ENCODE results near the gene GPR132. TPM values are rescaled to one million over a fixed set of nuclear protein-coding genes. Genes with fewer than 3 reads are reported as not detected.
"Not testable (repeated sequence)": the region's sequence is repeated elsewhere in the genome, so short reads cannot be mapped to it uniquely, and the experiment has no call there.

The GPR132 gene
- total RNA-seq, 1 donor from 2014 or later, result 0.29 TPM

GRCh38 chr14:105034315-105035039, 30.8 kb downstream of the GPR132 start:
- TF ChIP-seq, protein P1, sequence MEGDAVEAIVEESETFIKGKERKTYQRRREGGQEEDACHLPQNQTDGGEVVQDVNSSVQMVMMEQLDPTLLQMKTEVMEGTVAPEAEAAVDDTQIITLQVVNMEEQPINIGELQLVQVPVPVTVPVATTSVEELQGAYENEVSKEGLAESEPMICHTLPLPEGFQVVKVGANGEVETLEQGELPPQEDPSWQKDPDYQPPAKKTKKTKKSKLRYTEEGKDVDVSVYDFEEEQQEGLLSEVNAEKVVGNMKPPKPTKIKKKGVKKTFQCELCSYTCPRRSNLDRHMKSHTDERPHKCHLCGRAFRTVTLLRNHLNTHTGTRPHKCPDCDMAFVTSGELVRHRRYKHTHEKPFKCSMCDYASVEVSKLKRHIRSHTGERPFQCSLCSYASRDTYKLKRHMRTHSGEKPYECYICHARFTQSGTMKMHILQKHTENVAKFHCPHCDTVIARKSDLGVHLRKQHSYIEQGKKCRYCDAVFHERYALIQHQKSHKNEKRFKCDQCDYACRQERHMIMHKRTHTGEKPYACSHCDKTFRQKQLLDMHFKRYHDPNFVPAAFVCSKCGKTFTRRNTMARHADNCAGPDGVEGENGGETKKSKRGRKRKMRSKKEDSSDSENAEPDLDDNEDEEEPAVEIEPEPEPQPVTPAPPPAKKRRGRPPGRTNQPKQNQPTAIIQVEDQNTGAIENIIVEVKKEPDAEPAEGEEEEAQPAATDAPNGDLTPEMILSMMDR (conservative IDR thresholded peaks at IDR 0.05; ENCODE audit: low read depth, low read length), result no peak
- peak overlapping the region; percentile 59 for H3K4me3 ChIP-seq (ENCODE audit: low read depth, low read length)
- no peak for DNase-seq (ENCODE audit: low read depth)

- H3K4me3 ChIP-seq (ENCODE audit: low read depth, low read length), result peak overlapping the region; percentile 59
- not testable (repeated sequence) for DNase-seq (ENCODE audit: low read depth)
Measured at GRCh38 chr14:105033412-105033900, 31.8 kb downstream of the GPR132 start.

GRCh38 chr14:105032451-105032901, 32.8 kb downstream of the GPR132 start:
- H3K4me3 ChIP-seq (ENCODE audit: low read depth, low read length), result peak overlapping the region; percentile 59
- DNase-seq (ENCODE audit: low read depth), result not testable (repeated sequence)

- TF ChIP-seq, protein P1 (conservative IDR thresholded peaks at IDR 0.05; ENCODE audit: low read depth, low read length), result no peak
- no peak overlapping the region for H3K4me3 ChIP-seq (ENCODE audit: low read depth, low read length)
- DNase-seq (ENCODE audit: low read depth), result no peak
Measured at GRCh38 chr14:105030836-105031396, 34.3 kb downstream of the GPR132 start.

DNA sequence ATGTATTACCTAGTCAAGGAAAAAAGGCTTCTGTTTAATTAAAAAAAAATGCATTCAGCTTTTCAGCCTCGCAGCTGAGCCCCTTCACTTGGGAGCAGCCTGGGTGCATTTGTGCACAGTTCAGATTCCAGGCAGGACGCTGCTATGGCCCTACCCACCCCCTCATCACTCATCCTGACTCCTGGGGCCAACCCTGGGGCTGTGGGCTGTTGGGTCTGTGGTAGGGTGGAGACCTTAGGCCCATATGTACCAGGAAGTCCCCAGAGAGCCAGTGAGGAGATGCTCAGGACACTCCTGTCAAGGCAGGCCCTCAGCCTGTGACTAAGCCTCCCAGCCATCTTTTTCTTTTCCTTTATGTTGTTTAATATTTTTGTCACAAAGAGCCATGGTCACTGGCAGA, 35.0 kb downstream of the GPR132 start:
- DNase-seq (ENCODE audit: low read depth), result no peak
- TF ChIP-seq, protein P1 (conservative IDR thresholded peaks at IDR 0.05; ENCODE audit: low read depth, low read length), result no peak
- H3K4me3 ChIP-seq (ENCODE audit: low read depth, low read length), result no peak overlapping the region

- H3K4me3 ChIP-seq (ENCODE audit: low read depth, low read length), result no peak overlapping the region
- TF ChIP-seq, protein P1 (conservative IDR thresholded peaks at IDR 0.05; ENCODE audit: low read depth, low read length), result no peak
- no peak for DNase-seq (ENCODE audit: low read depth)
Measured at GRCh38 chr14:105029402-105029801, 35.8 kb downstream of the GPR132 start.

GRCh38 chr14:105028251-105028927, 36.8 kb downstream of the GPR132 start:
- TF ChIP-seq, protein P1 (conservative IDR thresholded peaks at IDR 0.05; ENCODE audit: low read depth, low read length), result no peak
- no peak overlapping the region for H3K4me3 ChIP-seq (ENCODE audit: low read depth, low read length)
- DNase-seq (ENCODE audit: low read depth), result no peak

DNA sequence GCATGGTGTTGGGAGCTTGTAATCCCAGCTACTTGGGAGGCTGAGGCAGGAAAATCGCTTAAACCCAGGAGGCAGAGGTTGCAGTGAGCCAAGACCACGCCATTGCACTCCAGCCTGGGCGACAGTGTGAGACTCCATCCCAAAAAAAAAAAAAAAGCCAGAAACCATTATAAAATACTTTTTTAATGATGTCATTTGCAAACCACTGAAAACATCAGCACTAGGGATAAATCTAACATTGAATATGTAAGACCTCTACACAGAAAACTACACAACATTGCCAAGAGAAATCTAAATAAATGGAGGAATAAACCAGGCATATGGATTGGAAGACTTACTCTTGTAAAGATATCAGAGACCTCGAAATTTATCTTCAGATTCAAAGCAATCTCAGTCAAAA, 37.5 kb downstream of the GPR132 start:
- not testable (repeated sequence) for DNase-seq (ENCODE audit: low read depth); H3K4me3 ChIP-seq (ENCODE audit: low read depth, low read length)

Data from epithelial cell of proximal tubule (primary cell).